Right lung (tissue), 5 donors: ENCODE measurements around the gene SPATA20. TPM values are rescaled to one million over a fixed set of nuclear protein-coding genes. Genes with fewer than 3 reads are reported as not detected.

ENCODE experiments used
- DNase-seq, 2 donors: peaks; one replicate each; pipeline ENCODE4 v3.0.0-alpha.2; 2013
- polyA plus RNA-seq, 5 donors: library from polyadenylated mRNA; unstranded; fragments of 120-200 nt; gene quantifications; one replicate each; pipeline versions ENCODE4 v1.2.1 to v1.2.3, GENCODE V29; 2013; ENCODE audit warnings: inconsistent platforms in 1 of 5, low replicate concordance in 1 of 5; ENCODE audit not compliant: insufficient read length in 5 of 5, insufficient read depth in 1 of 5

Gene SPATA20
- polyA plus RNA-seq, 5 donors = 38.0 to 51.3 (median 41.6) TPM

- DNase-seq = no peak
Measured at GRCh38 chr17:50558091-50558490, 11.1 kb downstream of the SPATA20 start.

- no peak for DNase-seq
Measured at GRCh38 chr17:50558581-50558940, 11.6 kb downstream of the SPATA20 start.

- no peak for DNase-seq
Measured at GRCh38 chr17:50558941-50559614, 12.1 kb downstream of the SPATA20 start.

GRCh38 chr17:50559674-50560184, 12.8 kb downstream of the SPATA20 start:
- DNase-seq = peak; percentile 72 to 73

GRCh38 chr17:50560185-50560824, 13.3 kb downstream of the SPATA20 start, which contains the start of gene CACNA1G:
Gene CACNA1G (plus strand): TSS chr17:50560715. CDS start chr17:50561460, 745 bp downstream.
- peak; percentile 94 to 95 for DNase-seq

- no peak for DNase-seq
Measured at GRCh38 chr17:50560931-50561745, 14.2 kb downstream of the SPATA20 start.

GRCh38 chr17:50561746-50562141, 14.8 kb downstream of the SPATA20 start:
- no peak for DNase-seq

GRCh38 chr17:50562242-50563091, 15.5 kb downstream of the SPATA20 start:
- no peak for DNase-seq

- DNase-seq = no peak
Measured at GRCh38 chr17:50563092-50563511, 16.1 kb downstream of the SPATA20 start.

- DNase-seq = peak; percentile 75 to 82
Measured at GRCh38 chr17:50564916-50565315, 17.9 kb downstream of the SPATA20 start.

- DNase-seq = no peak
Measured at GRCh38 chr17:50565402-50566350, 18.7 kb downstream of the SPATA20 start.

- DNase-seq = no peak
Measured at GRCh38 chr17:50566886-50567285, 19.9 kb downstream of the SPATA20 start.

GRCh38 chr17:50568659-50569058, 21.7 kb downstream of the SPATA20 start:
- DNase-seq = no peak

- DNase-seq = no peak
Measured at GRCh38 chr17:50569592-50569991, 22.6 kb downstream of the SPATA20 start.

GRCh38 chr17:50570032-50570431, 23.1 kb downstream of the SPATA20 start:
- DNase-seq = no peak

GRCh38 chr17:50570528-50570927, 23.6 kb downstream of the SPATA20 start:
- no peak for DNase-seq

GRCh38 chr17:50571681-50572080, 24.7 kb downstream of the SPATA20 start:
- no peak for DNase-seq

GRCh38 chr17:50572541-50572940, 25.6 kb downstream of the SPATA20 start:
- no peak for DNase-seq

GRCh38 chr17:50573866-50574611, 27.1 kb downstream of the SPATA20 start:
- no peak for DNase-seq
